HG03097 (cell line): Measurements from ENCODE around the gene COMMD7.
A peak's percentile ranks its signal among the peaks of the same experiment; 100 is the strongest.
"Not testable (repeated sequence)": the region's sequence is repeated elsewhere in the genome, so short reads cannot be mapped to it uniquely, and the experiment has no call there.

Experiments used
- ATAC-seq: cut with Tn5 transposase; IDR thresholded peaks from one replicate; pipeline ENCODE4 v1.9.1; 2021; ENCODE audit not compliant: unreplicated experiment, low FRiP score

Gene COMMD7

DNA sequence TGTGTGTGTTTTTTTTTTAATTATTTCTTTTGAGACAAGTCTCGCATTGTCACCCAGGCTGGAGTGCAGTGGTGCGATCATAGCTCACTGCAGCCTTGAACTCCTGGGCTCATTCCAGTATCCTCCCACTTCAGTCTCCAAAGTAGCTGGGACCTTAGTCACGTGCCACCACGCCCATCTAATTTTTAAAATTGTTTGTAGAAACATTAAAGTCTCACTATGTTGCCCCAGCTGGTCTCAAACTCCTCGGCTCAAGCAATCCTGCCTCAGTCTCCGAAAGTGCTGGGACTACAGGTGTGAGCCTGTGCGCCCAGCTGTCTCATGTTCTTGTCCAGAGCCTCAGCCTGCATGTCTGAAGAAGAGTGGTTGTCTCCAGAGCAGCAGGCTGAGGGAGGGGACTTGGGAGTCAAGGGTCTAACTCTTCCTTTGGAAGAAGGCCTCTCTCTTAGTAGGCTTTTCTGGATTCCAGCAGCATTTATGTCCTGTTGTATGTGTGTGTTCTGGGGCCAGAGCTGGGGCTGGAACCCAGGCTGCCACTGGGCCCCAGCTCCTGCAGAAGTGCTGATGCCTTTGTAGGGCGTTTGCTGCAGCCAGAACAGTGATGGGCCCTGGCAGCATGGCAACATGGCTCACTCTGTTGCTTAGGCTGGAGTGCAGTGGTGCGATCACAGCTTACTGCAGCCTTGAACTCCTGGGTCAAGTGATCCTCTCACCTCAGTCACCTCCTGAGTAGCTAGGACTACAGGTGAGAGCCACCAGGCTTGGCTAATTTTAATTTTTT lies 24.3 kb upstream of the COMMD7 start:
- no peak for ATAC-seq

DNA sequence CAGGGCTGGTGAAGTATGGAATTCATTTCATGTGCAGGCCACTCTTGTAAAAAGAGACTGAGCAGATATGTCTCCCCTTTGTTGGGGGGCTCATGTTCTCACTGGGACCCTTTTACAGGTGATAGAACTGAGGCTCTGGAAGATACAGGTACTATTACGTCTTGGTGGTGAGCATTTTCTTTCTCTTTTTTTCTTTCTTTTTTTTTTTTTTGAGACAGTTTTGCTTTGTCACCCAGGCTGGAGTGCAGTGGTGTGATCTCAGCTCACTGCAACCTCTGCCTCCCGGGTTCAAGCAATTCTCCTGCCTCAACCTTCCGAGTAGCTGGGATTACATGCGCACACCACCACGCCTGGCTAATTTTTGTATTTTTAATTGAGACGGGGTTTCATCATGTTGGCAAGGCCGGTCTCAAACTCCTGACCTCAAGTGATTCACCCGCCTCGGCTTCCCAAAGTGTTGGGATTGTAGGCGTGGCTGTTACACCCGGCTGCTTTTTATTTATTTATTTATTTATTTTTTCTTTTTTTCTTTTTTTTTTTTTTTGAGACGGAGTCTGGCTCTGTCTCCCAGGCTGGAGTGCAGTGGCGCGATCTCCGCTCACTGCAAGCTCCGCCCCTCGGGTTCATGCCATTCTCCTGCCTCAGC lies 22.1 kb upstream of the COMMD7 start:
- not testable (repeated sequence) for ATAC-seq

DNA sequence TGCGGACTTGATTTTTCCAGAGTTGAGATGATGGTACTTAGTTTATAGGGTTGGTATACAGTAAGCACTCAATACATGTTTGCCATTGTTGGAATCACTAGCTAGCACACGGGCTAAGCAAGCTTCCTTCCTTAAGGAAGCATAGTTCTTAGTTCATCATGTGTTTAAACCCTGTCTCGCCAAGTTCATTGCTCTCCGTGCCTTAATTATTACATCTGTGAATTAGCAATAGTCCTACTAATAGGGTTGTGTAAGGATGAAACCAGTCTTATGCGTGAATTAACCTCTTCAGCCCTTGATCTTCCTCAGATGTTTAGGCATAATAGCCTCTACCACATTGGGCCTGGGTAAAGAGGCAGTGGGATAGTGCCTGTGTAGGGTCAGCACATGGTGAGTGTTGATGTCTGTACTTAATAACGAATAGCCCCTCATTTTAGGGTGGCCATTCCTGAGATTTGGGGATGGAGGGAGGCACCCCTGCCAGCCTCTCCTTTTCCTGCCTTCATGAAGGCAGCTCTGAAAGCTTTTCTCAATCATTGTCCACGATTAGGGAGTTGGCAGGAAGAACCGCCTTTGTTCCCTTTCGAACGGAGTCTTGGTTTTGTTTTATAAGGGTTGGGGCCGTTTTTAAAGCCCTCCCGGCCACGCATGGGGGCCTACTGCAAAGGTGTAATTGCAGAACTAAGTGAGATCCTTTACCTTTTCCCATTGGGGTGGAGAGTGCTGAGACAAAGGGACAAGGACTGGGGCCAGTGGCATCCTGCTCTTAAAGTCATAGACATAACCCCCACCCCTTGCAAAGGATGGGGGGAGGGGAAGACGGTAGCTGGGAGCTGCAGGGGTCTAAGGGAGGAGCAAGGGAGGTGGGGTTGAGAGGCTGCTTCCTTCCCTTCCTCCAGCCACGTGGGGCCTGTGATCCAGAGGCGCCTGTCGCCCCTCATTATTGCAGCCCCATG lies 21.0 kb upstream of the COMMD7 start:
- no peak for ATAC-seq

DNA sequence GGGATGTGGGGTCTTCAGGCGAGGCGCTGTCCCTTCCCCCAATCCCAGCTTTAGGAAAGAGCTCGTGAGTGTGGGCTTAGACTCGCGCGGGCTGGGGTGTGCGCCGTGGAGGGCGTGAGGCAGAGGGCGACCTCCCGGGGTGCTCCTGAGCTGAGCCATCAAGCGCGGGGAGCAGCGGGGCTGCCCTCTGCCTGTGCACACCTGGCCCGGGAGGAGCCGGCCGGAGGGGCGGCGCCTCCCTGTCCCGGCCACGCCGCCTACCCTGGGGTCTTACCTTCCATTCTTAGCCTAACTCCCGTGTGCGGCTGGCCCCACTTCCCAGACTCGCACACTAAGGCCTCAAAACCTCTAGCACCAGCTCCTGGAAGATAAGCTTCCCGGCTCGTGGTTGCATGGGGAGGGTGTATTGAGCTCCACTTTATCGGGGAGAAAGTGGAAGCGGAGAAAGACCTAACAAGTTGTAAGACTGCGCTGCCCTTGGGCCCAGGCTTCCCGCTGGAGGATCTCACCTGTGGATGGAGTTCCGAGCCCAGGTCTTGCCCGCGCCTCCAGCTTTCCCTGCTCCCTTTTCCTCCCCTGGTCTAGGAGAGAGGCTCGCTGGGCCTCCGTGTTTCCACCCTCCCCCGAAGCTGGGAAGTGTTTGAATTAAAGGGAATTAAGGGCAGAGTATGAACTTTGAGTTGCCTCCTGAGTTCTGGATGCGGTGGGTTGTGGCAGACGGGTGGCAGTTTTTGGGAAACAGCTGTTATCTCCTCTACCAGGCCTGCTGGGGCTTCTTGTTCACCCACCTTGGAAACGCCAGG lies 20.1 kb upstream of the COMMD7 start:
- no peak for ATAC-seq

DNA sequence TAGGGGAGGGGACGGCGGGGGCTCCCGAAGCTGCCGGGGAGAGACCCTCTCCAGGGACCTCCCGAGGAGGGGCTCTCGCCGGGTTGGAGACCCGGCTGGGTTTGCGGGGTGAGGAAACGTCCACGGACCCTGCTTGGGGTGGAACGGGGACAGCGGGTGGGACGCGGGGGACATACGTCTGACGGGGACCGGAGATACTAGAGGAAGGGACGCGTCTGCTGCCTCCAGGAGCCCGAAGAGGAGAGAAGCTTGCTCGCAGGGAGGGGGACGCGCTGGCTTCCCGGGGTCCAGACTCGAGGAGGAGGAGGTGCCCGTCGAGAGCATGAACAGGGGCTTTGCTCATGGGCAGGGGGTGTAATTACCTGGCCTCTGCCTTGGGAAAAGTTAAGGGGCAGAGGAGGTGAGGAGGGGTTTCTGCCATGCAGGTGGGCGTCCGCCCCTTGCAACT lies 19.5 kb upstream of the COMMD7 start:
- peak; percentile 3 for ATAC-seq

DNA sequence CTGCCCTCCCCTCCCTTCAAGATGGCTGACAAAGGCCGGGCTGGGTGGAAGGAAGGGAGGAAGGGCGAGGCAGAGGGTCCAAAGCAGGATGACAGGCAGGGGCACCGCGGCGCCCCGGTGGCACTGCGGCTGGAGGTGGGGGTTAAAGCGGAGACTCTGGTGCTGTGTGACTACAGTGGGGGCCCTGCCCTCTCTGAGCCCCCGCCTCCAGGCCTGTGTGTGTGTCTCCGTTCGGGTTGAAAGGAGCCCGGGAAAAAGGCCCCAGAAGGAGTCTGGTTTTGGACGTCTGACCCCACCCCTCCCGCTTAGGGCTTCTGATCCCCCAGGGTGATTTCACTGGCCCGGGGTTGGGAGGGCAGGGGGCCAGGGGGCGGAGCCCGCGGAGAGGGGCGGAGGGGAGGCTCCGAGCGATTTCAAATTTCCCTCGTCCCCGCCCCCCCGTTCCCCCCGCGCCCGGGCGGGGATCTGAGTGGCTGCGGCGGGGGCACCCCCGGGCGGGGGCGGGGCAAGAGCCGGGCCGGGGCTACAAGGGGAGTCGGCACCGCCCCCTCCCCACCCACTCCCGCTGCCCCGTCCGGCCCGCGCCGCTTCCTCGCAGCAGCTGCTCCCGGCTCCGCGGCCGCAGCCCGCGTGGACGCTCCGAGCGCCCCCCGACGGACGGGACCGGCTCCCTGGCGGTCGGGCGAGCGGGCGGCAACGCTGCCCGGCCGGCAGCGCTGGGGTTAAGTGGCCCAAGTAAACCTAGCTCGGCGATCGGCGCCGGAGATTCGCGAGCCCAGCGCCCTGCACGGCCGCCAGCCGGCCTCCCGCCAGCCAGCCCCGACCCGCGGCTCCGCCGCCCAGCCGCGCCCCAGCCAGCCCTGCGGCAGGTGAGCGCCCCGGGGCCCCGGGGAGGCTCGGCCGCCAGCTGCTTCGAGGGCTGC lies 18.8 kb upstream of the COMMD7 start, which contains the start of gene DNMT3B:
DNMT3B (plus strand) TSS at position 555 of the 923 bp plus-strand sequence. CDS start 17,939 bp downstream, outside the sequence.
- peak; percentile 54 for ATAC-seq

DNA sequence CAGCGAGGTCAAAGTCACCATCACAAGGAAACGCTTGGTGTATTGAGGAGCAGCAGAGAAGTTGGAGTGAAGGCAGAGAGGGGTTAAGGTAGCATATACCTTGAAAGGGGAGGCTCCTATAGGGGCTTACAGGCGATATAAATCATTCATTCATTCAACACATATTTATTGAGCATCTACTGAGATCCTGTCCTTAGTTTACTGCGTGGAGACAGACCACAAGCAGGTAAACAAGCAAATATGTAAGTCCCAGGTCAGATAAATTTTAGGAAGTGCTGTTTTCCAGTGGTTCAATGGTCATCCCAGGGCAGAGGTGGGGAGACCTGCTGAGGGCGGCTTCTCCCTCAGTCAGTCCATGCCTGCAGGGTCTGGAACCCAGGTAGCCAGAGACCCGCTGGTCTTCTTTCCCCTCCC lies 18.2 kb upstream of the COMMD7 start:
- ATAC-seq, result no peak

DNA sequence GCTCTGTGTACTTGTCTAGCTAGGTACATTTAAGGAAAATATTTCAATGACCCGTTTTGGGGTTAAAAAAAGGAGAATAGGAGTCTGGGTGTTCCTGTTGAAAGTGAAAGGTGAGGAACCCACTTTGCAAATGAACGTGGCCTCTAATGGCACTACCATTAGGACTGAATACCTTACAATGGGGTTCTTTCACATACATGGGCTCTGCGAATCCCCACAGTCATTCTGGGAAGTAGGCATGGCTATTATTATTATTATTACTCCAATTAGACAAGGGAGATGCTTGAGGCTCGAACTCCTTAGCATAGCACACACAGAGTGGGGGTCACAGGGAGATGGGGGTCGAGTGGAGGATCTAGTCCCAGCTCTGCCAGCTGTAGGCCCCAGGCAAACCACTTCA lies 12.9 kb upstream of the COMMD7 start:
- ATAC-seq, result no peak

DNA sequence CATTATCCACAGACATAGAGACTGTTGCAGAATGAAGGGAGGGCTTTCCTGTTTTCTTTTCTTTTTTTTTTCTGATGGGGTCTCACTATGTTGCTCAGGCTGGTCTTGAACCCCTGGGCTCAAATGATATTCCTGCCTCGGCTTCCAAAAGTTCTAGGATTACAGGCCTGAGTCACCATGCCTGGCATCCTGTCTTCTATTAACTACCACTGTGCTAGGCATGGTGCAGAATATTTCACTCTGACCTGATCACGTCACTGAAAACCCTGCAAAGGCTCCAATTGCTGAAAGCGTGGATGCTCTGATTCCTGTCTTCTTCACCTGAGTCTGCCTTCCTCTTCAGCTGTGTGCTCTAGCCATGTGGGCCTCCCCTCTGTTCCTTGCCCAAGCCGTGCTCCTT lies 10.5 kb upstream of the COMMD7 start:
- no peak for ATAC-seq

DNA sequence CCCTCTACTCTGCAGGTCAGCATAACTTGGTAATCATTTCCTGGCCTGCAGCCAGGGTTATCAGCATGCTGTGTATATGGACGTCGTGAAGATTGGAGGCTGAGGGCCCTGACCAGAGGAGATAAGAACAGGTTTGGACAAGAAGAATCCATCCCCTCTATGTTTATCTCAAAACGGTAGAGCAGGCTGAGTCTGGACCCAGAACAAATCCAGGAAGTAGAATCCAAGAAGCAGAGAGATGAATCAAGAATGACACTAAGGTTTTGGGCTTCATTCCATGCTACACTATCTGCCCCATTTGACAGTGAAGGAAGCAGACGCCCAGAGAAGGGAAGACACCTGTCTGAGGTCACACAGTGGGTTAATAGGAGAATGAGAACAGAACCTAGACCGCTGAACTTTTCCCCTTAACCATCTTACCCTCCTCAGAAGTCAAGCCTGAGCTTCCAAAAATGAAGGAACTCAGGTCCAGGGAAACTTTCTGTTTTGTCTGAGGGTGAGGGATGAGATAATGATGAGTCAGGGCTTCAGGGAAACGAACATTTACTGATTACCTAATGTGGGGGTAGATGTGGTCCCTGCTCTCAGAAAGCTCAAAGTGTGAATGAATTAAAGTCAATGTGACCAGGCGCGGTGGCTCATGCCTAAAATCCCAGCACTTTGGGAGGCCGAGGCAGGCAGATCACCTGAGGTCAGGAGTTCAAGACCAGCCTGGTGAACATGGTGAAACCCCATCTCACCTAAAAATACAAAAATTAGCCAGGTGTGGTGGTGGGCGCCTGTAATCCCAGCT lies 9.4 kb upstream of the COMMD7 start:
- no peak for ATAC-seq

DNA sequence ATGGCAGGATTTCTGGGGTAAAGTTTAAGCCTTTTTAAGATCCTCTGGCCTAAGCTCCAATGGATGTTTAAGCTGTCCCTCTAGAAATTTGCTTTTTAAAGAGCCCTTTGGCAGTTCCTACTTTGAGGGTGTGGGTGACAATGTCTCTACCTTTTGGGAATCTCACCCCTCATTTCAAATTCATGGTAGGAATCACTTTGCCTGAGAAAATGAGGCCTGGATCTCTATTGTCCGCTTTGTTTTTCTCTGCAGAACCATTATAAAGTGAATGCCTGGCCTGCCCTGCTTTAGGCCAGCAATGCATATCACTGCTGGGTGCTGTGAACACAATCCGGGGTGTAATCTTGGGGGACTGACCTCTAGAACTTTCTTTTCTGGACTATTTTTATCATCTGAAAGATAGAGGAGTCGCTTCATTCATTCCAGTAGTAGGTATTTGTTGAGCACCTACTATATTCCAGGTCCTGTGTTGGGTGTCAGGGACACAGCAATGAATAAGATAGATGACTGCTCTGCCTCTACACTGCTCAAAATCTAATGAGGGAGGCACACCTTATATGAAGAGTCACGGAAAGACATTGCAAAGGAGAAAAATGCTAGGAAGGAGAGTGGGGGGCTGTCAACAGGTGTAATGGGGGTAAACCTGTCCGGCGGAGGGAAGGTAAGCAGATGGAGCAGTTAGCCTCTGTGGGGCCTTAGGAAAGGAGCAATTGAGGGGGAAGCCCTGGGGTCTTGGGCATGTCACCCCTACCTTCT lies 8.6 kb upstream of the COMMD7 start:
- ATAC-seq, result no peak

DNA sequence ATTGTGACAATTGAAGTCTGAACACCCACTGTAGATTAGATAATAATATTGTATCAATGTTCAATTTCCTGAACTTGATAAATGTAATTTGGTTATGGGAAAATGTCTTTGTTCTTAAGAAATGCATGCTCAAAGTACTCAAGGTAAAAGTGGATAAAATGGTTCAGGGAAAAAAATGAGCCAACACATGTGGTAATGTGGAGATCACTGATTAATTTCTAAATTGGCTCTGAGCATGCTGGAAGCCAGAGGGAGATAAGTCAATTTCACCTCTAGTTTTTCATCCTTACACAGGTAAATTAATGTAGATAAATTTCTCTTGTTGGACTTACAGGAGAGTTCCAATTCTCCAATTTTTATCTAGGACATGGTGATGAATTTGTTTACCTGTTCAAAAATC lies 8.0 kb upstream of the COMMD7 start:
- no peak for ATAC-seq

DNA sequence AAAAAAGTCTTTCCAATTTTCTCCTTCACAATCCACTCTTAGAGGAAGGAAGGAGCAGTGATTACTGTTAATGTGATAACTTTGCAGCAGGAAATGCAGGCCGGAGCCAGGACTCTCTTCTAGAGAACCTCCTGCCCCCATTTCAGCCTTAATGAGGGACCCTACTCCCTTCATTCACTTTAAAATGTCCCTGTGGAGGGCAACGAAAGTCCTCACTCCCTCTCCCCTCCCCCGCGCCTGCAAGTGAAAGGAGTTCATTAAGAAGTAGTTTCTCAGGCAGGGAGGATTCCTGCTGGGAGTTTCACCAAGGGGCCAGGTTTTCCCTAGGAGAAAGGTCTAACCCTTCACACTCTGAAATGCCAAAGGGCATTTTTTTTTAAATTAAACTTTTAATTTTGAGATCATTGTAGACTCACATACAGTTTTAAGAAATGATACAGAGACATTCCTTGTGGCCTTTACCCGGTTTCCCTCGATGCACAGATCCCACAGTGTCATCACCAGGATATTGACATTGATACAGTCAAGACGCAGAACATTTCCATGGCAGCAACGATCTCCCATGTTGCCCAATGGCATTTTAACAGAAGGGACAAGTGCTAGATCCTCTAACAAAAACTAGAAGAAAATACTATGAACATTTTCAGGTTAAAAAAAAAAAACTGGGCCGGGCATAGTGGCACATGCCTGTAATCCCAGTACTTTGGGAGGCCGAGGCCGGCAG lies 6.8 kb upstream of the COMMD7 start:
- ATAC-seq, result no peak

DNA sequence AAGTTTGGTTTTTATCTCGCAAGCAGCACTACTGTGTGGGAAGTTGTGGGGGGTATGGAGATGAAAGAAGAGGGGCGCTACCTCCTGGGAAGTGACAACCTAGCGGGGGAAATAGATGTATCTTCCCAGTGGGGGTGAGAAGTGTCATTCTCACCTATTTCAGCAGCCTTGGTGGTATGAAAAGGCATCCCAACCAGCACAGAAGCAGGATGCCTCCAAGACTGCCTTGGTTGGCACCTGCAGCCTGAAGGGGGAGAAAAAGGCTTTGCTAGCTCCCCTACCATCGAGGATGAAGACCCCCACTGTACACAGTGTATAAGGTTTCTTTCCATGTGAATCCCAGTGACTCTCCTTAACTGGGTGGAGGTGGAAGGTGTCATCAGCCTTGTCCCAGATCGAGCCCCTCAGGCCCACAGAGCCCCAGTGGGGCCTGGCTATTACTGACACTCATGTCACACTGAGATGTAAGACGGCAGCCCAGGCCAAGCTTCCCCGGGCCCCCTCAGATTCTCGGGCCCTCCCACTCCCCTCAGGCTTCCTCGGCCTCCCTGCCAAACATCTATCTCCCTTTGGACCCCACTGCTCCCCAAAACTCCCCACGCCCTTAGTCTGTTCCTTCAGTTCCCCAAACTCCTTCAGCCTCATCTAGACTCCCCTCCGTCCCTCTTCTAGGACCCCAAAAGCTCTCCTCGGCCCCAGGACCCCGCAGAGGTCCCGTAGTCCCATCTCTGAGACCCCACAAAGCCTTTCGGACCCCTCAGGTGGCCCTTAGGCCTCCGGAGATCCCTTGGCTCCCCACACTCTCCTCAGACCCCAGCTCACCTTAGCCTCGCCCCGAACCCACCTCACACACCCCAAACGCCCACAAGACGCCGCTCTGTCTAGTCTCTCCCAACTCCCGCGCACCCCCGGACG lies 688 bp downstream of the COMMD7 start:
- no peak for ATAC-seq

DNA sequence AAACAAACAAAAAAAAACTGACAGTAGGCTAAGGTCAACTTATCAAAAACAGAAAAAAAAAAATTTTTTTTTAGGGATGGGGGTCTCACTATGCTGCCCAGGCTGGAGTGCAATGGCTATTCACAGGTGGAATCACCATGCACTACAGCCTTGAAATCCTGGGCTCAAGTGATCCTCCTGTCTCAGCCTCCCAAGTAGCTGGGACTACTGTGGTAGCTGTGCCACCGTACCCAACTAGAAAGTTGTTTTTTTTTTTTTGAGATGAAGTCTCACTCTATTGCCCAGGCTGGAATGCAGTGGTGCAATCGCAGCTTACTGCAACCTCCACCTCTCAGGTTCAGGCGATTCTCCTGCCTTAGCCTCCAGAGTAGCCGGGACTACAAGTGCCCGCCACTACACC lies 2.1 kb downstream of the COMMD7 start:
- ATAC-seq, result no peak
